Ishikawa (cell line): Measurements from ENCODE around the gene TRIM3.

Experiments
- CEBPB ChIP-seq: IDR thresholded peaks from 2 replicates; pipeline ENCODE4 v1.6.1; 2012
- CREB1 ChIP-seq: IDR thresholded peaks from 2 replicates; pipeline ENCODE4 v1.6.1; 2012; ENCODE audit warnings: low read depth
- EGR1 ChIP-seq: IDR thresholded peaks from 2 replicates; pipeline ENCODE4 v1.6.1; 2012
- EP300 ChIP-seq: IDR thresholded peaks from 2 replicates; pipeline ENCODE4 v1.6.1; 2012; ENCODE audit warnings: borderline replicate concordance
- FOXM1 ChIP-seq: IDR thresholded peaks from 2 replicates; pipeline ENCODE4 v1.6.1; 2012; ENCODE audit warnings: low read depth, borderline replicate concordance
- MAX ChIP-seq: IDR thresholded peaks from 2 replicates; pipeline ENCODE4 v1.6.1; 2012
- NFIC ChIP-seq: IDR thresholded peaks from 2 replicates; pipeline ENCODE4 v1.6.1; 2012
- RAD21 ChIP-seq: IDR thresholded peaks from 2 replicates; pipeline ENCODE4 v1.6.1; 2012; ENCODE audit warnings: low read depth
- REST ChIP-seq: IDR thresholded peaks from 2 replicates; pipeline ENCODE4 v1.6.1; 2012; ENCODE audit warnings: low read depth, mild to moderate bottlenecking
- TAF1 ChIP-seq: IDR thresholded peaks from 2 replicates; pipeline ENCODE4 v1.6.1; 2012; ENCODE audit warnings: low read depth, mild to moderate bottlenecking
- TCF12 ChIP-seq: IDR thresholded peaks from 2 replicates; pipeline ENCODE4 v1.6.1; 2012; ENCODE audit warnings: low read depth
- TEAD4 ChIP-seq: IDR thresholded peaks from 2 replicates; pipeline ENCODE4 v1.6.1; 2012
- USF1 ChIP-seq: IDR thresholded peaks from 2 replicates; pipeline ENCODE4 v1.6.1; 2012
- YY1 ChIP-seq: IDR thresholded peaks from 2 replicates; pipeline ENCODE4 v1.6.1; 2012; ENCODE audit warnings: low read depth
- ZBTB7A ChIP-seq: IDR thresholded peaks from 2 replicates; pipeline ENCODE4 v1.6.1; 2012; ENCODE audit warnings: low read depth

Gene TRIM3

GRCh38 chr11:6473451-6474412, at the start of gene TRIM3:
TRIM3 (minus strand) TSS chr11:6473941; CDS start chr11:6465695, 8,246 bp downstream.
- TF ChIP-seq USF1 = peak; percentile 76
- no peak for TF ChIP-seq NFIC
- TF ChIP-seq TCF12 = 0 out of 2 replicates have a peak, but pooled peaks have one; percentile 29
- no peak for TF ChIP-seq ZBTB7A
- no peak for TF ChIP-seq EP300
- no peak for TF ChIP-seq FOXM1
- TF ChIP-seq TEAD4 = no peak
- no peak for TF ChIP-seq YY1
- TF ChIP-seq EGR1 = no peak; the same call in 1 of the 2 replicates
- TF ChIP-seq MAX = peak; percentile 29; the same call in 1 of the 2 replicates
- TF ChIP-seq CEBPB = no peak

GRCh38 chr11:6523253-6523652, 49.5 kb upstream of the TRIM3 start:
- TF ChIP-seq USF1 = no peak
- TF ChIP-seq MAX = no peak
- TF ChIP-seq RAD21 = no peak
- no peak for TF ChIP-seq CEBPB
- no peak for TF ChIP-seq EP300
- TF ChIP-seq ZBTB7A = no peak
- TF ChIP-seq TAF1 = no peak
- no peak for TF ChIP-seq CREB1
- no peak for TF ChIP-seq YY1
- TF ChIP-seq REST = no peak
- TF ChIP-seq TCF12 = no peak
- no peak for TF ChIP-seq TEAD4

- TF ChIP-seq MAX (no peak), USF1 (no peak), REST (no peak), NFIC (no peak), YY1 (no peak)
Observed at GRCh38 chr11:6520265-6520664, 46.5 kb upstream of the TRIM3 start.

GRCh38 chr11:6516865-6517264, 43.1 kb upstream of the TRIM3 start:
- TF ChIP-seq YY1 = no peak
- no peak for TF ChIP-seq EGR1
- TF ChIP-seq EP300 = no peak
- TF ChIP-seq TAF1 = no peak
- TF ChIP-seq RAD21 = no peak
- no peak for TF ChIP-seq USF1
- TF ChIP-seq REST = no peak
- no peak for TF ChIP-seq FOXM1
- no peak for TF ChIP-seq TEAD4
- TF ChIP-seq CREB1 = no peak
- TF ChIP-seq TCF12 = no peak
- TF ChIP-seq ZBTB7A = no peak
- no peak for TF ChIP-seq CEBPB
- no peak for TF ChIP-seq NFIC
- TF ChIP-seq MAX = no peak
